Stimulated activated CD8-positive, alpha-beta memory T cell treated with anti-CD3 and anti-CD28 coated beads, Interleukin-4, amount 100 ng/mL, for 48 hours (primary cell): ENCODE results near the gene DLX3.

Source experiments
- DNase-seq: peaks from one replicate; pipeline ENCODE4 v3.0.0-alpha.2; 2020

Gene DLX3

GRCh38 chr17:50023520-50023919, 28.5 kb upstream of the DLX3 start:
- DNase-seq, result no peak

DNA sequence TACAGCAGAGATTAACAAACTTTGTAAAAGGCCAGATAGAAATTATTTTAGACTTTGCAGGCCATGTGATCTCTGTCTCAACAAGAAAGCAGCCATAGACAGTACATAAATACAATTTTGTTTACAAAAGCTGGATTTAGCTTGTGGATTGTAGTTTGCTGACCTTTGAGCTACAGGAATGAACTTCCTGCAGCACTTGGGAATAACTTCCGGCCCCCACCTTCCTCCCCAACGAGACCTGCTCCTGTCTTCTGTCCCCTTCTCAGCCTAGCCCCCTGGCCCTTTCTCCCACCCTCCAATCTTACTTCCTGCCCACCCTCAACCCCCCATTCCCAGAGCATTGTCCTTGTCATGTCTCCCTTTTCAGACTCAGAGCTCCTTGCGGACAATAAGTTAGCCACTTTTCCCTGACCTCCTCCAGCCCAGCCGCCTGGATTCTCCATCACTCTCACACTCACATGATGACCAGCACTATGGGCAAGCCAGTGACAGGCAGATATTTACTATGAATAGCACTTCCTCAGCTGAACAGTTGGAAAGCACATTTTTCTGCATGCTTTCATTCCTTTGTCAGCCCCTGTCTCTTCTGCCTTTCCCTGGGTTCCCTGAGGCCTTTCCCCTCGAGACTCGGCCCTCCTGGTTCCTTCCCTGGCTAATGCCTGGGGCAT, 27.6 kb upstream of the DLX3 start:
- no peak for DNase-seq

- DNase-seq, result no peak
Observed at GRCh38 chr17:50021681-50022370, 26.8 kb upstream of the DLX3 start.

DNA sequence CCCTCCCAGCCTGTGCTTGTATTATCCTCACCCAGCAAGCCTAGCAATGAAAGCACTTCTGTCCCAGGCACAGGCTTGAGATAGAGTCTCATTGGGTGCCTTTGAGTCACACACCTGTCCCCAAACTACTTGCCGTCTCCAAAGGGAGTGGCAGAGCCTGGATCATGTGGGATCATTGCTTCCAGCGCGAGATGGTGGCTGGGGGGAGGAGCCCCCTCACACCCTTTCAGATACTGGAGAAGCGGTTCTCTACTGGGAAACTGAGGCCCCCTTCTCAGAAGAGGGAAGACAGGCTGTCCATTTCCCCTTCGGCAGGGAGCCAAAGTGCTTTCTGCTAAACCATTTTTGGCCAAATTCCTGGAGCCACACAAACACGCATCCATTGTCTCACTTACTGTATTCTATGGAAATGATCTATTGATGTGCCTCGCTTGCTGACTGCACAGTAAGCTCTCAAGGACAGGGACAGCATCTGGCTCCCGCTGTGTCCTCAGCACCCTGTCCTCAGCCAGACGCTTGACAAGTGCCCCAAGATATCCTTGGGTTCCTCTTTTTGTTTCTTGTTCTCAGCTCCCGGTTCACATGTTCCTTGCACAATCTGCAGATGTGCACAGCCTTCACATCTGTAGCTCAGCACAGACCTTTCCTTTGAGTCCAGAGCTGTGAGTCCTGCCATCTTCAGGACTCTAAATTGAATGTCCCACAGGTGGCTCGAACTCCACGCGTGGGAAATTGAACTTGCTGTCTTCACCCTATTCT, 26.0 kb upstream of the DLX3 start:
- DNase-seq, result no peak

GRCh38 chr17:50018909-50019308, 23.9 kb upstream of the DLX3 start:
- DNase-seq, result no peak

DNA sequence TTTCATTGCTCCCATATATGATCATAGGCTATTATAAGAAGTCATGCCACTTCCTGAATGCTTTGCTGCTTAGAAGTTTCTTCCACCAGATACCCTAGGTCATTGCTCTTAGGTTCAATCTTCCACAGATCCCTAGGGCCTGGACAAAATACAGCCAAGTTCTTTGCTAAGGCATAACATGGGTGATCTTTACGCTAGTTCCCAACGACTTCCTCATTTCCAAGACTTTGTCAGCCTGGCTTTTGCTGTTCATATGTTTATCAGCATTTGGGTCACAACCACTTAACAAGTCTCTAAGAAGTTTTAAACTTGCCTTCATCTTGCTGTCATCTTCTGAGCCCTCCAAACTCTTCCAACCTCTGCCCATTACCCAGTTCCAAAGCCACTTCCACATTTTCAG, 20.1 kb upstream of the DLX3 start:
- no peak for DNase-seq

GRCh38 chr17:50014471-50015088, 19.6 kb upstream of the DLX3 start:
- DNase-seq, result no peak

- DNase-seq, result no peak
Observed at GRCh38 chr17:50013079-50013478, 18.1 kb upstream of the DLX3 start.

GRCh38 chr17:50009282-50009681, 14.3 kb upstream of the DLX3 start:
- no peak for DNase-seq

- DNase-seq, result no peak
Observed at GRCh38 chr17:50003911-50004310, 8.9 kb upstream of the DLX3 start.

GRCh38 chr17:49998836-49999511, 4.0 kb upstream of the DLX3 start:
- DNase-seq, result no peak

DNA sequence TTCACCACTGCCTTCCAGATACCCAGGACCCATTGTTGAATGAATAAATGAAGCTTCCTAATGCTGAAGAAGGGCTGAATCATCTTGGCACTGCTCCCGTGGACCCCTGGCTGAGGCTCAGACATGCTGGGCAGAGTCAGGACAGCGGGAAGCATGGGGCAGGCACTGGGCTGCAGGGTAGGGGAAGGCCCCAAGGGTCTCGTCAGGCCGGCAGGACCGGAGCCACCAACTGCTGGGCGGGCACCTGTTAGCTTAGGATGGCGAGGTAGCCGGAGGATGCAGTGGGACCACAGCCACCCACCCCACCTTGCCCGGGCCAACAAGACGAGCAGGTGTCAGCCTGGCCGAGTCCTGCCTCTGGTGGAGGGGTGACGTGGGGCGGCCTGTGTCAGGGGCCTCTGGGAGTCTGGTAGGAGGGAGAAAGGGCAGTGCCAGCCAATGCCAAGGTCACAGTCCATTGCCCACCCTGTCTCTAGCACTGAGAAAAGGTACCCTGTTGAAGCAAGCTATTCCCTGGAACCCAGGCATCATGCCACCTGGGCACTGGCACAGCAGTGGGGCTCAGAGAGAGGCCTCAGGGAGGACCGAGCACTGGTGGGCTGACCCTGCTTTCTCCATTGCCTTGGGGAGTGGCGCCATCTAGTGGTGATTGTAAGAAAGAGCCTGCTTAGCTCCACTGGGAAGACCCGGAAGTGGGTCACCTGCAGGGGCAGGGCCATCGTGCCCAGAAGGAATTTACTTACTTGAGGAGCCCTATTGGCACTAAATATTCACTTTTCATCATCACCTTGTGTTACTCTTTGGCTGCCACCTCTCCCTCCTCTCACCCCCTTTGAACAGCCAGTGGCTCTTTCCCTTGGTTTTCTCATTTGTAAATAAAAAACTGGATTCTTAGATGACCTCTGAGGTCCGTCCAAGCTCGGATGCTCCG, 3.0 kb upstream of the DLX3 start:
- DNase-seq, result peak; percentile 90

DNA sequence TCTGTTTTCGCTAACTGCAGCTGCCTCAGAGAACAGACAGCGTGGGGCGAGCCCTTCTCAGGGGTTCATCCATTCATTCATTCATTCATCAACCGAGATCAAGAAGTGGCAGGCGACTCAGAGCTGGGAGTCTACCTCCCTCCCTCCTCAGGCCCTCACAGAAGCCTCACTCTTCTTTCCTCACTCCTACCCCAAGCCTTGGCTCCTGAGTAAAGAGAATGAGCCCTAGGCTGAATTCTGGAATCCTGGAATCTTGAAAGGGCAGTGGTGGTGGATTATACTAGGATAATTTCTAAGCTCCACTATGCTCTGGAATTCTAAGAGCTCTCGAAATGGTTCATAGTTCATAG, 2.3 kb upstream of the DLX3 start:
- DNase-seq, result no peak

GRCh38 chr17:49996495-49997300, 1.7 kb upstream of the DLX3 start:
- peak; percentile 88 for DNase-seq

DNA sequence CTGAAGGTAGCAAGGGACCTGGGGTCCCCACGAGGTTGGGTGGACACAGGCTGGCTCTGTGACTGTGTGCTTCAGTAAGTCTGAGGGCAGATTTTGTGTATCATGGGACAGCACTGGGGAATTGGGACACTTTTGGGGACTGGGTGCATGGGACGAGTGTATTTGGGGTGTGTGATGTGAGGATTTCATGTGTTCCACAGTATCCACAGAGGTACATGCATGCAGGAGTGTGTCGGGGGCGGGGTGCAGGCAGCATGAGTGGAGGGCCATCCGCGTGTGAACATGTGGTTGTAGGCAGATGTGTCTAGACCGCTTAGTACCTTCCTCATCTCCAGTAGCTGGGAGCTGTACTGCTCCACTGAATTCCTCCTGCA, 1.1 kb upstream of the DLX3 start:
- DNase-seq, result no peak

- peak; percentile 33 for DNase-seq
Observed at GRCh38 chr17:49994085-49995054, 654 bp downstream of the DLX3 start.

GRCh38 chr17:49993423-49994060, 1.5 kb downstream of the DLX3 start:
- peak; percentile 49 for DNase-seq

DNA sequence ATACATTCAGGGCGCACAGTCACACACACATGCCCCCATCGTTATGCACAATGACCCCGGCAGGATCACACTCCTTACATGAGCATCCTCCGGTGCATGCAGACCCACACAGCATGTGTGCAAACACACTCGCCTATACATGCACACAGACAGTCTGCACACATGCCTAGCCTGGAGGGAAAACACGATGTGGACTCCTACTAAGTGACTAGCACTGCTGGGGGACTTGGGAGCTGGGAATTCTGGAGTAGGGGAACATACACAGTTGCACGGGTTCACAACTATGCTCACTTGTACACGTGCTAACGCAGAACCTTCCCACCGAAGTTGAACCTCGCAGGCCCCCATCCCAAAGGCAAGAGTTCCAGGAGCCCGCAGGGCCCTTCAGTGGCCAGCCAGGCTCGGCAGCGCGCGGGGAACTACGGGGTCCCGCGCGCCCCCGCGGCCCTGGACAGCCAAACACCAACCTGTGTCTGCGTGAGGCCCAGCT, 2.0 kb downstream of the DLX3 start:
- no peak for DNase-seq
